Measurements from ENCODE around the gene PPP2R2B.

Gene PPP2R2B

DNA sequence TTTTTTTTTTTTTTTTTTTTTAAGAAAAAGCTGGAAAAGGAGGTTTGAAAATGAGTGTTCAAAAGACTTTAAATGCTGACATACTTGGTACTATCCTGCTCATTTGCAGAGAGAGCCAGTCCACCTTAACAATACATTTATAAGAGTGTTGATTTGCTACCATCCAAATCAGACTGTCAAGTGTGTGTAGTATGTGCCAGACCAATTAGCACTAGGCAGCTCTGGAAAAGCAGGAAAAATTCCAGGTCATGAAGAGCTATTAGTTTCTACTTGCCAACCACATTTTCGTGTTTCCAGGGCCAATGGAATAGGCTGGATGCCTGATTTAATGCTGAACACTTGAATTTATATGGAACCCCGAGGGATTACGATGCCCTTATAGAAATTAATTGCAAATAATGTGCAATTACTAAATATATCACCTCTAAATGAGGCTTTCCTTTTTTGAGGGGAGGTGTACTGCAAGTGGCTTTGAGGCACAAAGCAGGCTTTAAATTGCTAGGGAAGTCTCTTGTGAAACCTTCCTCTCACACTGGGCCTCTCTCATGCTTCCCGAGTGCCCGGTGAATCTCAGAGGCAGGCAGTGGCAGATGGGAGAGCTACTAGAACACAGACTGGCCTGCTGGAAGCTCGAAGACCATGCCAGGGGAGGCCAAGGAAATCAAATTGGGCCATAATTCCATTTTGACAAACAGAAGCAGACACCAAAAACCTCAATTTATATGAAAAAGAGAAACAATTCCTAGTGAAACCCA lies 178.7 kb downstream of the PPP2R2B start:
- no peak for DNase-seq (ENCODE audit: low spot score)

DNA sequence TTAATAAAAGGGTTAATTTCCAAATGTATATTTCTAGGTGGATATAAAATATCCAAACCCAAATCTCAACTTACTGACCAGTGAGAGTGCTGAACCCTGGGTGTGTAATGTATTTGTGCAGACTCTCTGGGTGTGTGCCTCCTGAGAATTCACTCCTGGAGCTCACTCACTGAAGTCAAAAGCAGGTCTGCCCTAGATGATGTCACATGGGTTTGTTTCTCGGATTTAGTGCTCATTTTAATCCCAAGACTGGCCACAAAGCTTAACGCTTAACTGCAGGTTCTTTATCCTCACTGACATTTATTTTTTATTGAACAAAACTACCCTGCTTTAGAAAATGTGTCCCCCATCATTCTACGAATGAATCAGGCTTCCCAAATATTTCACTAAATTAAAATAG lies 179.4 kb downstream of the PPP2R2B start:
- DNase-seq (ENCODE audit: low spot score) = no peak

DNA sequence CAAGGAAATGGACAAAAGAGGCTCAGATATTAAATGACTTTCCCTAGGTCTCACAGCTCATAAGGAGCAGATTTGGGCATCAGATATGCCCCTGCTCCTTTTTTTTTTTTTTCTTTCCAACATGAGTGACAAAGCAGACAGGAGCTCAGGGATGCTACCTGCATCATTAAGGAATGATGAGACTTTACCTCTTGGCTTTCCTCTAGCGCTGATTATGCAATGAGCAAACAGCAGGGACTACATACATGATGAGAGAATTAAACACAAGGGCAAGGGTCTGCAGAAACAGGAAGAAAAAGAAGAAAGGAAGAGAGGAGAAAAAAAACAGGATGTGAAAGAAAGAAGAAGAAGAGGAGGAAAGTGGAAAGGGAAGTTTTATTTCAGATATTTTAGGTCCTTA lies 179.9 kb downstream of the PPP2R2B start:
- no peak for DNase-seq (ENCODE audit: low spot score)

DNA sequence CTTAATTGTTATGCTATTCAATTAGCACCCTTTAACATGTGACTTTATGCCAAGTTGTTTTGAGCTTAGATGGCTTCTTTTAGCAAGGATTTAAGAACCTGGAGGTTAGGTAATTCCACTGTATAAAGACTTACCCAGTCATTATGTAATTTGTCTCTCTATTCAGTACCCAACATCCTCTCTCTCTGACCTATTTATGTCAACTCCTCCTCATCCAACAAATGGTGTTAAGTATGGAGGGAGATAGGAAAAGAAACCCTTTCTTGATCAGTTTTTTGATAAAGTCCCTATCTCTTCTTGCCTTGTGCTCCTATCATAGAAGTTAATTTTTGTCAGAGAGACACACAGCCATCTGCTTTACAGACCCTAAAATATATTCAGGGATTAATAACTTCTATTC lies 181.3 kb downstream of the PPP2R2B start:
- DNase-seq (ENCODE audit: low spot score) = no peak

DNA sequence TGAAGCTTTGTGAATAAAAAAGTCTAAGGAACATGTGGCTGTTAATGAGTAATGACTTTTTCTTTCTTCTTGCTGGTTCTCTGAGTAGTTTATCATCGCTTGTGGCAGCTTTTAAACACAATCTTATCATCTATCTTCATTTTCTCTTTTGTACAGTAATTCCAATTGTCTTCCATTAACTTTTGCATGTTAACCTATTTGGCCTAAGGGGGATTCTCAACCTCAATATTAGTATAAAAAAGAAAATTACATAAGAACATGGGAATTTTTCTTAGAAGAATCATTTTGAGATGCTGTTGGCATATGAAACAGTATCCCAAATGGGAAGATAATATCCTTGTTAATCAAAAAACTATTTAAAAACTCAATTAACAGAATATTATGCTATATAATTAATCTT lies 182.9 kb downstream of the PPP2R2B start:
- no peak for DNase-seq (ENCODE audit: low spot score)

DNA sequence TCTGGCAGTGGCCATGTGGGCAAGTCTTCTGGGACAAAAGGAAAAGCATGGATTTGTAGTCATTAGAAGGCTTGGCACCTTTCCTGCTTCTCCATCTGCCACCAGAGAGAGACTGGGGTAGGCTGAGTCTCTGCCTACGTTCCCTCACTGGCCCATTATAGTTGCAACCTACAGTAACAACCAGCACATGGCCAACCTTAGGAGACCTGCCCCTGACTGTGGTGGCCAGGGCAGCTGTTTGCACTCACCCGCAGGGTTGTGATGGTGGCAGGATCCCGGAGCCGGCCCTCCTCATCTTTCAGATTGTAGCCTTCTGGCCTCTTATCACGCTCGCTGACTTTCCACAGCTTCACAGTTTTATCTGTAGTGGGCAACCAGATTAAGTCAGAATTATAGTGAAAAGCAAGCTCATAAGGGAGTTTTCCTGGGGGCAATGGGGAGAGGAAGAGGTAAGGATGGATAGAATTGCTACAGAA lies 187.6 kb downstream of the PPP2R2B start:
- DNase-seq (ENCODE audit: low spot score) = no peak

DNA sequence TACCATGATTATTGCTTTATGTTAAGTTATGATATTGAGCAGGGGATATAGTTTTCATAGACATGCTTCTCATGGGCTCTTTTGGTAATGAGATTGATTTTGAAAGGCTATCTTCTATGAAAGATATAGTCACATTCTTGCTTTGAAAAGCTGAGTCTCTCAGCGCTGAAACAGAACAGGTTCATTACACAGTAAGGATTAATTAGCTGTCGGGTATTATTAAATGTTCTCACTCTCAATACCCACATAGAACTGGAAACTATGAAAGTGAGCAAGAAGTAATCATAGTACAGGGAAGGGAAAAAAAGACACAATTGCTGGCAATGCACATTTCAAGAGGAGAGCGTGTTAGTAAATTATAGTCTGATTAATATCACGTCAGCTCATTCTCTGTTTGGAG lies 190.9 kb downstream of the PPP2R2B start:
- DNase-seq (ENCODE audit: low spot score) = no peak

DNA sequence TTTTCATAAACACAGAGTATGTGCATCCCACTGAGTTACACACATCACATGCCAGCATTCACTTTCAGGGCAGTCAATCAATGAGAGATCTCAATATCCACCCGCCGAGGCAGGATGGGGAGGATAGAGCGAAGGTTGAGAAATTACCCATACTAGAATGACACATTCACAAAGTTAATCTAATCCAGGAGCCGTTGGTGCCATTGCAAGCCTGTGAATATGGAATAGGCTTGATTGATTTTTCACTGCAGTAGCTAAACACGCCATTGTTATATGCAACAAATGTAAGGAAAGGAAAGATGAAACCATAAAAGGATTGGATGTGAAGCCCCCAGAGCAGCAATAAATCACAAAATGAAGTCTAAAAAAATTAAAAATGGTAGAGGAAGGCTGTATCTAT lies 194.7 kb downstream of the PPP2R2B start:
- DNase-seq (ENCODE audit: low spot score) = no peak

DNA sequence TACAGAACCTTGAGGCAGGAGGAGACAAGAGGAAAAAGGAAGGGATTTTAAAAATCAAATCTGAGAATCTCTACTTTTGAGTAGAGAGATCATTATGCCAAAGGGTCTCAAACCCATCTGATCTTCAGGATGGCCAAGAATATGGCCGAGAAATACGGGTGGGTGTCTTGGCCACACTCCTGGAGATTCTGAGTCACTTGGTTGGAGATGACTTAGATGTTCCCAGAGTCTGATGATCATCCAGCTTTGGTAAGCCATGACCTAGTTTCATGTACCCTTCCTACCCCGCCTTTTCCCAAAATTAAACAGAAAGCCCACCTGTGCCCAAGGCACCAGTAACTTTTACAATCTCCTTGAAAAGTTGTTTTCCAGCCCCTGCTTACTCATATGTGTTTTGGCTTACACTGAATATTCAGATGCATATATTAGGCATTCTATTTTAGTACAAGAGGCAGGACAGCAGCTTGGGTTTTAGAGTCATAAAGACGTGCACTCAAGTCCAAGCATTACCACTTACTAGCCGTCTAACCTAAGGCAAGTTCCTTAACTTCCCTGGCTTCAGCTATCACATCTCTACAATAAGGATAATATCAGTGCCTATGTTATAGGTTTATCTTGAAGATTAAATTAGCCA lies 195.5 kb downstream of the PPP2R2B start:
- no peak for DNase-seq (ENCODE audit: low spot score)

DNA sequence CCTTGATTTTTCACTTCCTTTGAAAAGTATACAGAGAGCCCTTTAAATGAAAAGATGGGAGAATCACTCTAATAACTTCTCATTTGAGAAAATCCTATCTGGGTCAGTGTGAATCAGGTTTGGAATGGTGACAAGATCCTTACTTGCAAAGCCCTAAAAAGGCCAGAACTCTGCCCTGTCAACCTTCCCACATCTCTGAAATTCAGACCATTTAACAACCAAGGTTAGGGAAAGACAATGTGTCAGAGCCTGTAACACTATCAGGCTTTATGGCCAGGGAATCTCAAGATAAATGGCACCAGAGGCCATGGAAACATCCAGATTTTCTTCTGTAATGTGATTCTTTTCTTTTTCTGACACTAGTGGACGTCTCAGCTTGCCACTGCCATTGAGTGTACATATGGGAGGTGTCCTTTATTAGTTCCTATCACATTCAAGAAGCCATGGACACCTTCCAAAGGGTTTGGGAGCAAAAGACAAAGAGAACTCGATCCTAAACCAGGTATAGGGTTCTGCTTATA lies 196.9 kb downstream of the PPP2R2B start:
- no peak for DNase-seq (ENCODE audit: low spot score)

DNA sequence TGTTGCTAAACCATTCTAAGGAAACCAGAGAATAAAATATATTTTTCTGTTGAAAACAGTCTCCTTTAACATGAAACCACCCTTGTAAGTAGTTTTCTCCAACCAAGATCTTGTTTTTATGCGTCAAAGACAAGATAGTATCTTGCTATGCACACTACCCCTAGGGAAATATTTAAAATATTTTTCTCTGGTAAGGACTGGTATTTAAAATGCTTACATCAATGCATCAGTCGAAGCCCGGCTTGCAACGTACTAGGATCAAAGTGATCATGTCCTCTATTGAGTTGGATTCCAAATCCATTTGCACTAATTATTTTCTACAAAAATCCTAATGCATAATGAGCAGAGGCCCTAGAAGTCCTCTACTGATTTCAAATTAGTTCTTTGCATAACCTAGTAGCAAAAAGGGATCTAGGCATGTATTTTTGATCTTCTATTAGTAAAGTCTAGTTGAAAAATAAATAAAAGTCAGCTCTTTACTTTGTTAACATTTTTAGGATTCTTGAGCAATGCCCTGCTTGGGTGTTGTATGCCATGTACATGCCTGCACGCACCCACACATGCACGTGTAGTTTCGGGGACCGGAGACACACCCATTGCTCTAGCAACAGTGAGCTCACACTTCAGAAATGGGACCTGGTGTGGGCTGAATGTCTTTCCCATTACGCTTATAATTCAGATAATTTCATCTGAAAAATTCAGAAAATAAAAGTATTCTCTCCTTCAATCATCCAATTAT lies 197.5 kb downstream of the PPP2R2B start:
- no peak for DNase-seq (ENCODE audit: low spot score)

DNA sequence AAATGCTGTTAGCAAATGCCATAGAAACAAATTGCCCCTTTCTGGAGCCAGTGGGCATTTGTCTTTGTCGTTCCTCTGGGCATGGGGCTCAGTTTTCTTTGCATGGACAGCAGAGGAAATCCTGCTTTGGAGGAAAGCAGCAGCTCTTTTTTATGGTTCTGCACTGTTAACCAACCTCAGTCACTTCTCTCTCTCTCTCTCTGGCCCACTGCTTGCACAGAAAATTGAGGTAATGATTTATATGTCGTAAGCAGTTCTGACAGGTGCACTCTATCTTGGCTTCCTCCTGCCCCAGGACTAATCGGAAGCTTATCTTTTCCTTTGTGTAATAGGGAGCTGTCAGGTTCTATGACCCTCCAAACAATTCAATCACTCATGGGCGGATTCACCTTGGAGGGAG lies 202.9 kb downstream of the PPP2R2B start:
- no peak for DNase-seq (ENCODE audit: low spot score)

DNA sequence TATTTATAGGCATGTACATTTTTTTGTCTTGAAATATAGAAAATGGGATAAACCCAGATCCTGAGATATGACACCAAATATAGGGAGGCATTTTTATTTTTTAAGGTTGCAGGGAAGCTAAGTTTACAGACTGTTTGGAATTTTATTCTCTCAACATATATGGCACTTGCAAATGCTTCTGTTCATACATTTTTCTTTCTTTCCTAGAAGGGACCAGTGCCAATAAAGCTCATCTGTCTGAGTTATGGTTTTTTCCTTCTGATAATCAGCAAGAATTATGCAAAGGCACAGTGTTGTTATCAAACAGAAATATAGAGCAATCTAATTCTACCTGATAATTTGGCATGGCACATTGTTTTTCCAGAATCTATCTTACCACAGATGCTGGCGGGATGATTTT lies 205.7 kb downstream of the PPP2R2B start:
- no peak for DNase-seq (ENCODE audit: low spot score)

DNA sequence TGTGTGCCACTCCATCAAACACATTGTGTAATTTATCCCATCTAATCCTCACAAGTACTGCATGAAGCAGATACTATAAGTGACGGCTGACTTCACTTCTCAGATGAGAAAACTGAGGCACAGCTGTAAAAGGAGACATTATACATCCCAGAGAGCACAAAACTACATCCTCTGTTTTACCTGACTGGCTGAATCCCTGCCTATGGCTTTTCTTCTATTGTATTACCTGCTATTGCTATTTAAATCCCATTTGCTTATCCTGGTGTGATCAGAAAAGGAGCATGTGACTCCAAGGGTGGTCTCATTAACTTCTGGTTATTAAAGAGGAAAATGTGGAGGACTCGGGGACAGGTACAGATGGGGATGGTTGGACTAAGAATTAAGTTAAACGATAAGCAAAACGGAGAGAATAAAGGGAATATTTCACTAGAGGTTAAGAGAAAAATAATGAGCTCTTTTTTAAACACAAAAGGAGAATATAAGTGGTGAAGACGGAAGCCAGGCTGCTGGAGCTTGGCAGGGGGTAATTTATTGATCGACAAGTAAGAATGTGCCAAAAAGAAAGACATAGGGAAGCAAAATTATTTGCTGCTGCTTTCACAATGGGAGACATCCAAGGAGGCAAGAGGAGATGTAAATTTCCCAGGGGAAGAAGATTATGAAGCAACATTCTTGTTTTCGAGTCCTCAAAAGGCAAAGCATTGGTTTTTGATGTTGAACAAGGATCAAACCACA lies 206.8 kb downstream of the PPP2R2B start:
- DNase-seq (ENCODE audit: low spot score) = no peak

DNA sequence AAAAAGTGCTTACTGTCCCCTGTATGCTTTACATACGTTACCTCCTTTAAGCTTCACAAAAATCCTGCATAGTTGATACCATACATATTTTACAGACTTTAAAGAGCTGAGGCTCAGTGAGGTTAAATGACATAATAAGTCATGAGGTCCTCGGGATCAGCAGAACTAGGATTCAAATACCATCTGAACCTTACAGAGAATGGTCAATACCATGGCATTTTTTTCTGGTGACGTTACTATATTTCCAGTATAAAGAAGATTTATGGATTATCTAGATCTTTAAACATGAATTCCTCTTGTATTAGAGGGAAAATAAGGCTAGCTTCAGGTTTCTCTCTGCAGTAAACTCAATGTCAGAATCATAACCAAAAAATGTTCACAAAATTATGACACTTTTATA lies 208.9 kb downstream of the PPP2R2B start:
- DNase-seq (ENCODE audit: low spot score) = no peak

DNA sequence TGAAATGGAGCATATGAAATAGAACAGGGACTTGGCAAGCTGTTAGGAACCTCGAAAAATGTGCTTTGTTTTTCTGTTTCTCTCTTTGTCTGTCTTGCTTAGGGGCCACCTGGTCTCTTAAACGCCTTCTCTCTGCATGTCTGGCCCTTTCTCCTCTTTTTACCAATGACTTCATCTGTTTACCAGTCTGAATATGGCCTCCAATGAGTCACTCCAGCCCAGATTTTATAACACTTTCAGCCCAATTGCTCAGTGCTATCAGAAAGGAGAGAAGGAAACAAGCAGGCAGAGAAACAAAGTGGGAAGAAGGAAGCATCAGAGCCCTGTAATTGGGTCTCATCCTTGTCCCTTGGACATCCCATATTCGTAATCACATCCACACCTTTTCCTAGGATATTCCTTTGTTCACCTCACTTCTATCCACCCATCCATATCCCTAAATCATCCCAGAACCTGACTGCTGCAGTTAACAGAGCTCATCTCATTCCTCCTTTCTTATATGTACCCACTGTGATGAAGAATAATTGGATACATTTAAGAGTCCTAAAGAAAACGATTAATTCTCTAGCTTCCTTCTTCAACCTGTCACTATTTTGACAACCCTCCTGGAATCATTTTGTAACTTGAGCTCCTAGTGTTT lies 210.8 kb downstream of the PPP2R2B start:
- DNase-seq (ENCODE audit: low spot score) = no peak

DNA sequence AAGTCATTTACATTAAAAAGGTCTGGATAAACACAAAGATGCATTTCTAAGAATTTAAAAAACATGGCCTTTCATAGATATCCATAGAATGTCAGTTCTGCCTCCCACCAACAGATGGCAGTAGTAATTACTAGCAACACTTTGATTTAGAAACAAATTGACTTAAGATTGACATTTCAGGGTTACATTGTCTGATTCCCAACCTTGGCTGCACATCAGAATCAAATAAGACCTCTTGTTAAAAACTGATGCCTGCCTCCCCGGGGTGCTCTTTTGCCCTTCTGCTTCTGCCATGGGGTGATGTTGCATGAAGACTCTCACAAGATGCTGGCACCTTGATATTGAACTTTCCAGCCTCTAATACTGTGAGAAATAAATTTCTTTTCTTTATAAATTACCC lies 216.3 kb downstream of the PPP2R2B start:
- no peak for DNase-seq (ENCODE audit: low spot score)

DNA sequence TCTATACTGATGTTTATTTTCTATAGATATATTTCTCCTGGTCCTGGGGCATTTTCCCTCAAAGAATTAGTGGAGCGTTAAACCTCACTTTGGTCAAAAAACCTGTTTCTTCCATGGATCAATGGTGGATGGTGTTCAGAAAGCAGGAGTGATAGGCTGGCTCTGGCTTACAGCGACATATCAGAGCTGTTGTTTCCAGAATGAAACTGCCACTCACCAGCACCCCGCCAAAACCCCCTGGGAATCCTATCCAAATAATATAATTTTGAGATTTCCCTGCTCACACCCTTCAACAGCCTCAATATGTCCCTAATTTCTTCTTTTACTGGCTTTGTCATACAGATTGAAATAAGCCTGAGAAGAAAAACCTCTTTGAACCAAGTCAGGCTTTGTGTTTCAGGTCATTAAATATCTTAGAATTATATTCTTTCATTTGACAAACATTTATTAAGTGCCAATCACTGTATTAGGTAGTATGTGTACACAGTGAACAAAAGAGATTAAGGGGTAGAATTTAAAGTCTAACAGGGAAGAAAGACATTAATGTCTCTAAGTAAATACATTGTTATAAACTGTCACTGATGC lies 218.1 kb downstream of the PPP2R2B start:
- DNase-seq (ENCODE audit: low spot score) = no peak

DNA sequence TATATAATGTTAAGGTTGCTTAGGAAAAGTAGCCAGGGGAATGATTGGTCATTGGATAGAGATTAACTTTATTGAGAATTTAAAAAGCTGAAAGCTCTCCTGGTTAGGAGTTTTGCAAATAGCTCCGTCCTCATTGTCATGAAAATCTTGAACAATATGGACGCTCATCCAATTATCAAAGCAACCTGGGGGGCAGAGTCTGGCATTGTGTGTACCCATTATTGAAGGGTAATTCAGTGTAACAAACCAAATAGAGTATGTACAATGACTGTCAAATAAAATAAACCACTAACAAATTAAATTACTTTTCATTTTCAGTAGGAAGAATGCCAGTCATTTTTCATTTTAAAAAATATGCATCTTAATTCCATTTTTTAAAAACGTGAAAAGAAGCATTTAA lies 218.6 kb downstream of the PPP2R2B start:
- no peak for DNase-seq (ENCODE audit: low spot score)

DNA sequence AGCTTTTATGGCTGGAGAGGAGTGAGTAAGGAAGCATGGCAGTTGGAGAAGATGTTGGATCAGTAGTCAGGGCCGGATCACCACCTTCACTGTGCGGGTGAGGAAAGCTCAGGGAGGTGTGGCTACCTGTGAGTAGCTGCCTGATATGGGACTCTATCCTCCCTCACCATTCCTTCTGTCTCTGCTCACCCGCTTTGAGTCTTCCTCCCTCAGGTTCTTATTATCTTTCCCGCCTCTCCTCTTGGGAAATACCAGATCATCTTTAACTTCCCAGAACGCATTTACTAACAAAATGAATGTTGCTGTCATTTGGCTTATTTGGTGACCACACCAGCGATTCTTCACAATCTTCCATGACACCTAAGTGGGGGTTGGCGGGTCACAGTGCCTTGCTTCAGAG lies 221.9 kb downstream of the PPP2R2B start:
- no peak for DNase-seq (ENCODE audit: low spot score)

DNA sequence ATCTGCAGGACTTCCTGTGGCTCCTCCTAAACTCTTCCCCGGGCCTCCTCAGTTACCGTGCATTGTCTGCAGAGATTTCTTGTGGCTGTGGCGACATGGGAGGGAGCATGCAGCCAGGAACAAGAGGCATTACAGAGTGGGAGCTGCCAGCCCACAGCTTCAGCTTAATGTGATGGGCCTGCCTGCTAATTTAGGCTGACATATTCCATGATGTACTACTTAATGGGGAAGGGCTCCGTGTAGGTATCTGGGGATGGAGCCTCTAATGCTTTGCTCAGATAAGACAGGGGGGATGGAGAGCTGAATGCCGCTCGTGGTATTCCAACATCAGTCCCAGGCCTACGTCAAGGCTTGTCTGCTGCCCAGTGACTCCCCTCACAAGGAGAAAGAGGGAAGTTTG lies 225.0 kb downstream of the PPP2R2B start:
- DNase-seq (ENCODE audit: low spot score) = no peak

All from GM03348 (cell line).